Natural killer cell treated with Interleukin-12 subunit alpha and Interleukin-12 subunit beta and Interleukin-15 and Interleukin-18, amount 100 ng/mL, for 72 hours (primary cell): ENCODE results near the gene CEP295NL. TPM values are rescaled to one million over a fixed set of nuclear protein-coding genes. Genes with fewer than 3 reads are reported as not detected.

Source experiments
- ATAC-seq, 2 donors: fragments of 150-1000 bp; cut with Tn5 transposase in 1 of 2; sonication (Bioruptor Pico), chemical (Tn5 transposase) in 1 of 2; 2 replicates each; pipeline ENCODE4 v1.10.0; 2021
- DNase-seq: peaks from one replicate; pipeline ENCODE4 v3.0.0; 2022; ENCODE audit warnings: low spot score
- H3K27ac Mint-ChIP-seq, 2 donors: 1 replicate in 1 of 2; 2 replicates in 1 of 2; pipeline ENCODE4 v1.8.0; 2022; ENCODE audit warnings: mixed read lengths in 2 of 2, mild to moderate bottlenecking in 1 of 2, moderate library complexity in 1 of 2
- H3K27me3 Mint-ChIP-seq, 2 donors: 1 replicate in 1 of 2; 2 replicates in 1 of 2; pipeline ENCODE4 v1.8.0; 2022; ENCODE audit warnings: mixed read lengths in 2 of 2
- H3K36me3 Mint-ChIP-seq: one replicate; pipeline ENCODE4 v1.8.0; 2022; ENCODE audit warnings: mixed read lengths
- H3K4me1 Mint-ChIP-seq, 2 donors: 1 replicate in 1 of 2; 2 replicates in 1 of 2; pipeline ENCODE4 v1.8.0; 2022; ENCODE audit warnings: low read depth in 2 of 2, mixed read lengths in 2 of 2, mild to moderate bottlenecking in 1 of 2
- H3K4me3 Mint-ChIP-seq: one replicate; pipeline ENCODE4 v1.8.0; 2022; ENCODE audit warnings: mixed read lengths
- H3K9me3 Mint-ChIP-seq: 2 replicates; pipeline ENCODE4 v1.8.0; 2022; ENCODE audit warnings: mixed read lengths
- total RNA-seq, 2 donors: library from RNA; stranded (reverse); gene quantifications; one replicate each; pipeline ENCODE4 v1.2.3, GENCODE V29; 2022

The CEP295NL gene
- total RNA-seq, 2 donors from 2014 or later, result not detected

- peak overlapping the region; percentile 15 for H3K4me3 Mint-ChIP-seq
- no peaks in the 10 kb centered on the region for H3K9me3 Mint-ChIP-seq
- peaks cover 12 to 14% of the 10 kb centered on the region in 2 donors for H3K4me1 Mint-ChIP-seq
- H3K27ac Mint-ChIP-seq, result no peak overlapping the region
- no peak for ATAC-seq
- H3K27me3 Mint-ChIP-seq, result no peaks in the 10 kb centered on the region
- DNase-seq, result no peak
- peaks cover 3% of the 10 kb centered on the region for H3K36me3 Mint-ChIP-seq
Observed at GRCh38 chr17:78844301-78845005, 58.5 kb downstream of the CEP295NL start.

GRCh38 chr17:78842881-78843565, 60.0 kb downstream of the CEP295NL start:
- no peak for ATAC-seq
- DNase-seq, result peak; percentile 62
- Mint-ChIP-seq H3K27me3 (no peaks in the 10 kb centered on the region), H3K27ac (no peak overlapping the region), H3K36me3 (peaks cover 7% of the 10 kb centered on the region), H3K4me1 (peaks cover 24 to 26% of the 10 kb centered on the region in 2 donors), H3K4me3 (no peak overlapping the region), H3K9me3 (no peaks in the 10 kb centered on the region)

- peak; percentile 99 for DNase-seq
- H3K36me3 Mint-ChIP-seq, result peaks cover 17% of the 10 kb centered on the region
- H3K27me3 Mint-ChIP-seq, result no peaks in the 10 kb centered on the region
- H3K27ac Mint-ChIP-seq, result peak within 1 kb of the TSS; percentile 88 to 91
- peak; percentile 94 to 96 for ATAC-seq
- H3K4me1 Mint-ChIP-seq, result peaks cover 31 to 35% of the 10 kb centered on the region in 2 donors
- H3K9me3 Mint-ChIP-seq, result no peaks in the 10 kb centered on the region
- peak within 1 kb of the TSS; percentile 95 for H3K4me3 Mint-ChIP-seq
Observed at GRCh38 chr17:78840780-78841611, 62.0 kb downstream of the CEP295NL start, which contains the start of gene USP36. Gene USP36 (minus strand): TSS chr17:78840814. CDS start chr17:78836363, 4,451 bp downstream.

Other genes with a start within 250 kb of the CEP295NL start
- 100 to 1,000 TPM; 111 to 149 TPM for gene CYTH1, start 120.9 kb downstream of the CEP295NL start, total RNA-seq
- gene USP36, start 62.4 kb downstream of the CEP295NL start, total RNA-seq, result 100 to 1,000 TPM in 1 of 2 donors, 10 to 100 TPM in 1; 75.2 to 154 TPM
- gene TIMP2, start 22.2 kb upstream of the CEP295NL start, total RNA-seq, result under 1 TPM in 1 of 2 donors, not detected in 1; 0.43 TPM
- gene LGALS3BP, start 76.7 kb upstream of the CEP295NL start, total RNA-seq, result 1 to 10 TPM; 3.4 to 6.7 TPM
- 10 to 100 TPM; 65.7 to 72.3 TPM for gene CANT1, start 106.6 kb upstream of the CEP295NL start, total RNA-seq
- not detected for gene C1QTNF1, start 121.0 kb upstream of the CEP295NL start, total RNA-seq
- gene ENGASE, start 171.6 kb upstream of the CEP295NL start, total RNA-seq, result 10 to 100 TPM; 37.2 to 54.2 TPM